ENCODE results near the gene RHOBTB1. TPM values are rescaled to one million over a fixed set of nuclear protein-coding genes. Genes with fewer than 3 reads are reported as not detected.

RHOBTB1 gene
- total RNA-seq, 4 donors from 2014 or later, result 15.5 to 44.0 (median 25.3) TPM

DNA sequence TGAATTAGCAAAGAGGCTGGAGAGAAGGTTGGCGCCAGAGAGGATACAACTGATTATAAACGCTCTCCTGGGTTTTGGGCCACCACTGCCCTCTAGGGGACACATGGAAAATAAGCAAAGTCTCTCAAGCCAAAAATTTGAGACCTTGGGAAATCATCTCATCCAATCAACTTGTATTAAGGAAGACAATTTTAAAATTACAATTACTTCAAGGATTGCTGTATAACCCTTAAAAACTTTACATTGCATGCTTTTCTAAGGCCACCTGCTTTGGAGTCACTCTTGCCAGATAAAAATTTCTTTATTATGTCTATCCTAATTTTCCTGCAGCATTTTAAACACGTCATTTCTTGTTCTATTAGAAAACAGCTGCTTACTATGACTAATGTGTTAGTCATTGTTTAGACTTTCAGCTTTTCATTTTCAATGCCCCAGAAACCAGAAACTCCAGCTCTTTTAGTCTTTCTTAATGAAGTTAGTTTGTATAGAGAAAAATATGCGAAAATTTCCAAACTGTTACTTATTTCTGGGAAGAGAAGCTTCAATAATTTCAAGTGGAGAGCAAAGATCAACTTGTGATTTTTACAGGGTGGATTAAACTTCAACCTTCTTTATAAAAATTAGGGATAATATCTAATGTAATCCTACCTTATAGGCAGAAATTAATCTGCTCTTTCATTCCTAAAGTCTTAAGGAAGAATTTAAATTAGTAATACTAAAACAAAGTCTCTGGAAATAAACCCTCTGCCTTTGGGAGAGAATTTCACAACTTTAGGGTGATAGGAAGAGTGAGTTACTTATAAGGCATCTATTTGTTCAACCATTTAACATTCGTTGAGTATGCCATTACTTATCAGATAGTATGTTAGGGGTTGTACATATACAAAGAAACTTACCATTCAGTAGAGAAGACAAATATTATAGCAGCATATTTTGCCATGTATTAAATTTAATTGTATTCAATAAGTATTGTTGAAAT is 20.6 kb upstream of the RHOBTB1 start:
- H3K27ac ChIP-seq, result peak overlapping the region; percentile 23 to 61 (median 50)
- no peaks in the 10 kb centered on the region for H3K27me3 ChIP-seq
- no peaks in the 10 kb centered on the region for H3K9me3 ChIP-seq
- TF ChIP-seq EP300 (IDR thresholded peaks at IDR 0.05) (no peak), POLR2AphosphoS5 (IDR thresholded peaks at IDR 0.05) (peak; percentile 53), POLR2A (IDR thresholded peaks at IDR 0.05) (no peak)
- TF ChIP-seq, protein P1, sequence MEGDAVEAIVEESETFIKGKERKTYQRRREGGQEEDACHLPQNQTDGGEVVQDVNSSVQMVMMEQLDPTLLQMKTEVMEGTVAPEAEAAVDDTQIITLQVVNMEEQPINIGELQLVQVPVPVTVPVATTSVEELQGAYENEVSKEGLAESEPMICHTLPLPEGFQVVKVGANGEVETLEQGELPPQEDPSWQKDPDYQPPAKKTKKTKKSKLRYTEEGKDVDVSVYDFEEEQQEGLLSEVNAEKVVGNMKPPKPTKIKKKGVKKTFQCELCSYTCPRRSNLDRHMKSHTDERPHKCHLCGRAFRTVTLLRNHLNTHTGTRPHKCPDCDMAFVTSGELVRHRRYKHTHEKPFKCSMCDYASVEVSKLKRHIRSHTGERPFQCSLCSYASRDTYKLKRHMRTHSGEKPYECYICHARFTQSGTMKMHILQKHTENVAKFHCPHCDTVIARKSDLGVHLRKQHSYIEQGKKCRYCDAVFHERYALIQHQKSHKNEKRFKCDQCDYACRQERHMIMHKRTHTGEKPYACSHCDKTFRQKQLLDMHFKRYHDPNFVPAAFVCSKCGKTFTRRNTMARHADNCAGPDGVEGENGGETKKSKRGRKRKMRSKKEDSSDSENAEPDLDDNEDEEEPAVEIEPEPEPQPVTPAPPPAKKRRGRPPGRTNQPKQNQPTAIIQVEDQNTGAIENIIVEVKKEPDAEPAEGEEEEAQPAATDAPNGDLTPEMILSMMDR (IDR thresholded peaks at IDR 0.05), result peak; percentile 74 to 83 (median 80)
- 17 to 21% methylated on average over 5 of the region's 5 CpGs for WGBS, 2 donors (ENCODE audit: low coverage in 1 of 2)
- peak; percentile 85 for ATAC-seq
- no peak overlapping the region for H3K4me3 ChIP-seq
- peaks cover 0 to 50% (median 8%) of the 10 kb centered on the region in 3 donors for H3K4me1 ChIP-seq
- no peaks in the 10 kb centered on the region for H3K36me3 ChIP-seq

DNA sequence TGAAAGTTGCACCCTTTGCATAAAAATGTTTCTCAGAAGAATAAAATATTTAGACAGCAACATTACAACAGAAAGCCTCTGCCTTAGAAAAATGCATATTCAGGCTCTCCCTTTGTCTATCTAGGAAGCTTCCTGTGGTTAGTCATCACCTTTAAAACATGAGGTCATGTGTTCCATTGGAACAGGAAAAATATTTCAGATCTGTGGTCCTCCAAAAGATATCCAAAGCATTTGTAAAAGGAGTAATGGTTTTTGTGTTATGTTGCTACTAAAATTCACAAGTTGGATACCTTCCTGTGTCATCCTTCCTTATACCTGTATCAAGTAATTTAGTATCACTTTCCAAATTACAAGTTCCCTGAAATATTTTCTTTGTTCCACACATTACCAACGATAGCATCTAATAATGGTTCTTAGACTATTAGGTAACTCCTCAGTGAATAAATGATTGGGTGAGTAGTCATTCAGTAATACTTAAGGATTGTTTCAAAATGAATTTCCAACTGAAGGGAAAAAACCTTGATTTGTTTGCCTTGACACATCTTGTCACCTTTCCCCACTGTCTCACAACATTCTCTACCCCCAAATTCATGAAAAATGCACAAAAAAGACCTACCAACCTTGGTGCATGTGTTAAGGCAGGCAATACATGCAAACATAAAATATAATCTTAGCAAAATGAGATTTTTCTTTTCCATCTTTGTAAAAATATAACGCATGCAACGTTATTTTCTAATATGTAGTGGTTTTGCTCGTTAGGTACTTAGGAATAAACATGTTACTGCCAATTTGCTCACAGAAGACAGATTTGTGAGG is 19.7 kb upstream of the RHOBTB1 start:
- Histone ChIP-seq H3K36me3 (no peaks in the 10 kb centered on the region), H3K27me3 (no peaks in the 10 kb centered on the region), H3K9me3 (no peaks in the 10 kb centered on the region), H3K4me3 (no peak overlapping the region), H3K27ac (no peak overlapping the region), H3K4me1 (peaks cover 0 to 49% (median 8%) of the 10 kb centered on the region in 3 donors)
- TF ChIP-seq POLR2A (IDR thresholded peaks at IDR 0.05) (no peak), POLR2AphosphoS5 (IDR thresholded peaks at IDR 0.05) (no peak), EP300 (IDR thresholded peaks at IDR 0.05) (no peak)
- TF ChIP-seq, protein P1 (IDR thresholded peaks at IDR 0.05), result no peak
- 15 to 16% methylated on average over 4 of the region's 4 CpGs for WGBS, 2 donors (ENCODE audit: low coverage in 1 of 2)
- no peak for ATAC-seq

DNA sequence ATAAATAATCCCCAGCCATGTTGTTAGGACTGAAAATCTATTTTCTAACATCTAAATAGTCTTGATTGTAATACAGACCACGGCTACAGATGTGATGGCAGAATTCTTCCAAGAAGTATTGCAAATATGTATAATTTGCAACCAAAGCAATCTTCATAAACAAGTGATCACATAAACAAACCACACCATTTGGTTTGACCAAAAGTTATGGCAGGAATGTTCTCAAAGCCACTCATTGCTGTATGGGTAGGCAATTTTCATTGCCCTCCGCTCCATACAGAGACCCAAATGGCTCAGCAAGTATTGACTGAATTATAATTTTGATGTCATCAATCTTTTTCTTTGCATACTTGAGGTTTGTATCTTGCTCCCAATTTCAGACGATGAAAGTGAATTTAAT is 19.0 kb upstream of the RHOBTB1 start:
- ATAC-seq, result no peak
- no peaks in the 10 kb centered on the region for H3K9me3 ChIP-seq
- peaks cover 0 to 42% (median 7%) of the 10 kb centered on the region in 3 donors for H3K4me1 ChIP-seq
- no peaks in the 10 kb centered on the region for H3K36me3 ChIP-seq
- 62 to 75% methylated on average over 3 of the region's 3 CpGs for WGBS, 2 donors (ENCODE audit: low coverage in 1 of 2)
- TF ChIP-seq POLR2A (IDR thresholded peaks at IDR 0.05), result no peak
- no peak for TF ChIP-seq POLR2AphosphoS5 (IDR thresholded peaks at IDR 0.05)
- no peak overlapping the region for H3K4me3 ChIP-seq
- H3K27me3 ChIP-seq, result no peaks in the 10 kb centered on the region
- H3K27ac ChIP-seq, result no peak overlapping the region

GRCh38 chr10:60960913-60961312 is 16.9 kb upstream of the RHOBTB1 start:
- Histone ChIP-seq H3K36me3 (no peaks in the 10 kb centered on the region), H3K9me3 (no peaks in the 10 kb centered on the region), H3K27ac (no peak overlapping the region), H3K4me1 (peaks cover 0 to 24% (median 5%) of the 10 kb centered on the region in 3 donors), H3K4me3 (no peak overlapping the region), H3K27me3 (no peaks in the 10 kb centered on the region)
- no peak for ATAC-seq
- TF ChIP-seq, protein P1 (IDR thresholded peaks at IDR 0.05), result no peak
- no peak for TF ChIP-seq POLR2AphosphoS5 (IDR thresholded peaks at IDR 0.05)
- 83% methylated on average over 1 of the region's 1 CpG; no CpG with 5 or more reads in 1 of the 2 donors for WGBS, 2 donors (ENCODE audit: low coverage in 1 of 2)

GRCh38 chr10:60960031-60960430 is 16.0 kb upstream of the RHOBTB1 start:
- Histone ChIP-seq H3K9me3 (no peaks in the 10 kb centered on the region), H3K4me1 (peaks cover 0 to 21% (median 5%) of the 10 kb centered on the region in 3 donors), H3K36me3 (no peaks in the 10 kb centered on the region), H3K27me3 (no peaks in the 10 kb centered on the region), H3K27ac (no peak overlapping the region), H3K4me3 (no peak overlapping the region)
- WGBS, 2 donors (ENCODE audit: low coverage in 1 of 2), result 93 to 94% methylated on average over 3 of the region's 3 CpGs
- ATAC-seq, result no peak
- no peak for TF ChIP-seq POLR2AphosphoS5 (IDR thresholded peaks at IDR 0.05)
- TF ChIP-seq POLR2A (IDR thresholded peaks at IDR 0.05), result no peak
- TF ChIP-seq, protein P1 (IDR thresholded peaks at IDR 0.05), result no peak
- TF ChIP-seq EP300 (IDR thresholded peaks at IDR 0.05), result no peak
